ENCODE measurements around the gene ZNF844.
"Not testable (repeated sequence)": the region's sequence is repeated elsewhere in the genome, so short reads cannot be mapped to it uniquely, and the experiment has no call there.

The ZNF844 gene

GRCh38 chr19:12095111-12095790 lies 30.7 kb downstream of the ZNF844 start:
- Histone ChIP-seq H3K4me2 (ENCODE audit: low read length) (no peak overlapping the region), H3K9me3 (ENCODE audit: control insufficient read depth, insufficient read depth, low read length) (no peaks in the 10 kb centered on the region), H3K9me2 (replicated peaks; ENCODE audit: control insufficient read depth, low read length) (no peaks in the 10 kb centered on the region), H3K4me3 (ENCODE audit: low read length) (no peak overlapping the region), H4K20me1 (ENCODE audit: control insufficient read depth, insufficient read depth, low read depth, low read length) (no peaks in the 10 kb centered on the region), H3F3A (ENCODE audit: control insufficient read depth, insufficient read depth) (no peaks in the 10 kb centered on the region), H3K27ac (ENCODE audit: low read depth, low read length) (no peak overlapping the region), H3K27me3 (ENCODE audit: control insufficient read depth, low read length) (no peaks in the 10 kb centered on the region), H3K36me3 (ENCODE audit: control insufficient read depth, low read length) (no peaks in the 10 kb centered on the region), H3K4me1 (ENCODE audit: control insufficient read depth, low read length) (no peaks in the 10 kb centered on the region), H3K79me2 (ENCODE audit: control insufficient read depth, low read length) (no peaks in the 10 kb centered on the region)
- TF ChIP-seq CTCF (IDR thresholded peaks at IDR 0.05; ENCODE audit: low read depth, low read length, poor library complexity, severe bottlenecking) (no peak), EZH2phosphoT487 (IDR thresholded peaks at IDR 0.05; ENCODE audit: borderline replicate concordance, low read length) (no peak)

- no peaks in the 10 kb centered on the region for H3F3A ChIP-seq (ENCODE audit: control insufficient read depth, insufficient read depth)
- no peaks in the 10 kb centered on the region for H4K20me1 ChIP-seq (ENCODE audit: control insufficient read depth, insufficient read depth, low read depth, low read length)
- no peaks in the 10 kb centered on the region for H3K36me3 ChIP-seq (ENCODE audit: control insufficient read depth, low read length)
- H3K27ac ChIP-seq (ENCODE audit: low read depth, low read length) = no peak overlapping the region
- H3K4me3 ChIP-seq (ENCODE audit: low read length) = no peak overlapping the region
- no peaks in the 10 kb centered on the region for H3K27me3 ChIP-seq (ENCODE audit: control insufficient read depth, low read length)
- no peaks in the 10 kb centered on the region for H3K9me2 ChIP-seq (replicated peaks; ENCODE audit: control insufficient read depth, low read length)
- H3K4me1 ChIP-seq (ENCODE audit: control insufficient read depth, low read length) = no peaks in the 10 kb centered on the region
- no peak for TF ChIP-seq CTCF (IDR thresholded peaks at IDR 0.05; ENCODE audit: low read depth, low read length, poor library complexity, severe bottlenecking)
- TF ChIP-seq EZH2phosphoT487 (IDR thresholded peaks at IDR 0.05; ENCODE audit: borderline replicate concordance, low read length) = no peak
- H3K4me2 ChIP-seq (ENCODE audit: low read length) = no peak overlapping the region
- no peaks in the 10 kb centered on the region for H3K9me3 ChIP-seq (ENCODE audit: control insufficient read depth, insufficient read depth, low read length)
- H3K79me2 ChIP-seq (ENCODE audit: control insufficient read depth, low read length) = no peaks in the 10 kb centered on the region
Observed at GRCh38 chr19:12098040-12098439, 33.5 kb downstream of the ZNF844 start.

GRCh38 chr19:12103909-12104308 lies 39.4 kb downstream of the ZNF844 start:
- H3K9me3 ChIP-seq (ENCODE audit: control insufficient read depth, insufficient read depth, low read length); H3K27ac ChIP-seq (ENCODE audit: low read depth, low read length); H3K36me3 ChIP-seq (ENCODE audit: control insufficient read depth, low read length); H3F3A ChIP-seq (ENCODE audit: control insufficient read depth, insufficient read depth); H3K79me2 ChIP-seq (ENCODE audit: control insufficient read depth, low read length); H3K27me3 ChIP-seq (ENCODE audit: control insufficient read depth, low read length); H3K4me3 ChIP-seq (ENCODE audit: low read length); H3K9me2 ChIP-seq (replicated peaks; ENCODE audit: control insufficient read depth, low read length); H3K4me2 ChIP-seq (ENCODE audit: low read length); H4K20me1 ChIP-seq (ENCODE audit: control insufficient read depth, insufficient read depth, low read depth, low read length); H3K4me1 ChIP-seq (ENCODE audit: control insufficient read depth, low read length): not testable (repeated sequence)

- no peaks in the 10 kb centered on the region for H3K4me1 ChIP-seq (ENCODE audit: control insufficient read depth, low read length)
- H3K79me2 ChIP-seq (ENCODE audit: control insufficient read depth, low read length) = no peaks in the 10 kb centered on the region
- H3F3A ChIP-seq (ENCODE audit: control insufficient read depth, insufficient read depth) = no peaks in the 10 kb centered on the region
- no peak for TF ChIP-seq CTCF (IDR thresholded peaks at IDR 0.05; ENCODE audit: low read depth, low read length, poor library complexity, severe bottlenecking)
- TF ChIP-seq EZH2phosphoT487 (IDR thresholded peaks at IDR 0.05; ENCODE audit: borderline replicate concordance, low read length) = no peak
- H4K20me1 ChIP-seq (ENCODE audit: control insufficient read depth, insufficient read depth, low read depth, low read length) = no peaks in the 10 kb centered on the region
- H3K36me3 ChIP-seq (ENCODE audit: control insufficient read depth, low read length) = no peaks in the 10 kb centered on the region
- no peaks in the 10 kb centered on the region for H3K9me3 ChIP-seq (ENCODE audit: control insufficient read depth, insufficient read depth, low read length)
- no peak overlapping the region for H3K4me3 ChIP-seq (ENCODE audit: low read length)
- H3K27me3 ChIP-seq (ENCODE audit: control insufficient read depth, low read length) = no peaks in the 10 kb centered on the region
- H3K27ac ChIP-seq (ENCODE audit: low read depth, low read length) = no peak overlapping the region
- no peak overlapping the region for H3K4me2 ChIP-seq (ENCODE audit: low read length)
- H3K9me2 ChIP-seq (replicated peaks; ENCODE audit: control insufficient read depth, low read length) = no peaks in the 10 kb centered on the region
Observed at GRCh38 chr19:12111176-12111575, 46.6 kb downstream of the ZNF844 start.
